ENCODE results near the gene SH3RF1. TPM values are rescaled to one million over a fixed set of nuclear protein-coding genes. Genes with fewer than 3 reads are reported as not detected.

The SH3RF1 gene
- total RNA-seq, 1 experiment from 2014 or later, result 11.5 TPM

- intact Hi-C loops (cut with micrococcal nuclease; ENCODE audit: unreplicated experiment) (no loop called here), in situ Hi-C loops (cut with HindIII; ENCODE audit: low pct_unique_long_range_greater_than_20kb, low sequenced_read_pairs) (no loop called here)
- H3K27ac ChIP-seq (ENCODE audit: low read length), result no peak overlapping the region; the same call in 1 of the 2 replicates
- ChIA-PET CTCF (no interaction called here), POLR2A (no interaction called here)
- TF ChIP-seq, protein P1, sequence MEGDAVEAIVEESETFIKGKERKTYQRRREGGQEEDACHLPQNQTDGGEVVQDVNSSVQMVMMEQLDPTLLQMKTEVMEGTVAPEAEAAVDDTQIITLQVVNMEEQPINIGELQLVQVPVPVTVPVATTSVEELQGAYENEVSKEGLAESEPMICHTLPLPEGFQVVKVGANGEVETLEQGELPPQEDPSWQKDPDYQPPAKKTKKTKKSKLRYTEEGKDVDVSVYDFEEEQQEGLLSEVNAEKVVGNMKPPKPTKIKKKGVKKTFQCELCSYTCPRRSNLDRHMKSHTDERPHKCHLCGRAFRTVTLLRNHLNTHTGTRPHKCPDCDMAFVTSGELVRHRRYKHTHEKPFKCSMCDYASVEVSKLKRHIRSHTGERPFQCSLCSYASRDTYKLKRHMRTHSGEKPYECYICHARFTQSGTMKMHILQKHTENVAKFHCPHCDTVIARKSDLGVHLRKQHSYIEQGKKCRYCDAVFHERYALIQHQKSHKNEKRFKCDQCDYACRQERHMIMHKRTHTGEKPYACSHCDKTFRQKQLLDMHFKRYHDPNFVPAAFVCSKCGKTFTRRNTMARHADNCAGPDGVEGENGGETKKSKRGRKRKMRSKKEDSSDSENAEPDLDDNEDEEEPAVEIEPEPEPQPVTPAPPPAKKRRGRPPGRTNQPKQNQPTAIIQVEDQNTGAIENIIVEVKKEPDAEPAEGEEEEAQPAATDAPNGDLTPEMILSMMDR (IDR thresholded peaks at IDR 0.05), result no peak
- TF ChIP-seq POLR2AphosphoS5 (IDR thresholded peaks at IDR 0.05; ENCODE audit: low read depth, low read length) (no peak), SIN3A (IDR thresholded peaks at IDR 0.05; ENCODE audit: borderline replicate concordance, insufficient read depth, low read depth, low read length) (no peak), TCF7L2 (IDR thresholded peaks at IDR 0.05; ENCODE audit: low read depth, low read length) (no peak)
- TF ChIP-seq, protein P2, sequence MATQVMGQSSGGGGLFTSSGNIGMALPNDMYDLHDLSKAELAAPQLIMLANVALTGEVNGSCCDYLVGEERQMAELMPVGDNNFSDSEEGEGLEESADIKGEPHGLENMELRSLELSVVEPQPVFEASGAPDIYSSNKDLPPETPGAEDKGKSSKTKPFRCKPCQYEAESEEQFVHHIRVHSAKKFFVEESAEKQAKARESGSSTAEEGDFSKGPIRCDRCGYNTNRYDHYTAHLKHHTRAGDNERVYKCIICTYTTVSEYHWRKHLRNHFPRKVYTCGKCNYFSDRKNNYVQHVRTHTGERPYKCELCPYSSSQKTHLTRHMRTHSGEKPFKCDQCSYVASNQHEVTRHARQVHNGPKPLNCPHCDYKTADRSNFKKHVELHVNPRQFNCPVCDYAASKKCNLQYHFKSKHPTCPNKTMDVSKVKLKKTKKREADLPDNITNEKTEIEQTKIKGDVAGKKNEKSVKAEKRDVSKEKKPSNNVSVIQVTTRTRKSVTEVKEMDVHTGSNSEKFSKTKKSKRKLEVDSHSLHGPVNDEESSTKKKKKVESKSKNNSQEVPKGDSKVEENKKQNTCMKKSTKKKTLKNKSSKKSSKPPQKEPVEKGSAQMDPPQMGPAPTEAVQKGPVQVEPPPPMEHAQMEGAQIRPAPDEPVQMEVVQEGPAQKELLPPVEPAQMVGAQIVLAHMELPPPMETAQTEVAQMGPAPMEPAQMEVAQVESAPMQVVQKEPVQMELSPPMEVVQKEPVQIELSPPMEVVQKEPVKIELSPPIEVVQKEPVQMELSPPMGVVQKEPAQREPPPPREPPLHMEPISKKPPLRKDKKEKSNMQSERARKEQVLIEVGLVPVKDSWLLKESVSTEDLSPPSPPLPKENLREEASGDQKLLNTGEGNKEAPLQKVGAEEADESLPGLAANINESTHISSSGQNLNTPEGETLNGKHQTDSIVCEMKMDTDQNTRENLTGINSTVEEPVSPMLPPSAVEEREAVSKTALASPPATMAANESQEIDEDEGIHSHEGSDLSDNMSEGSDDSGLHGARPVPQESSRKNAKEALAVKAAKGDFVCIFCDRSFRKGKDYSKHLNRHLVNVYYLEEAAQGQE (IDR thresholded peaks at IDR 0.05; ENCODE audit: insufficient read depth in 1 of 2, low read depth in 2 of 2, low read length in 1 of 2), result no peak
- H3K4me1 ChIP-seq (ENCODE audit: control insufficient read depth, insufficient read depth, low read length), result peaks cover 6% of the 10 kb centered on the region; the same call in 1 of the 2 replicates
- no peaks in the 10 kb centered on the region for H3K27me3 ChIP-seq (ENCODE audit: control insufficient read depth, insufficient read depth, low read length)
- no peak for DNase-seq (ENCODE audit: low read depth, low spot score)
- H3K4me3 ChIP-seq (ENCODE audit: low read depth in 2 of 2, low read length in 2 of 2), result no peak overlapping the region
- no peaks in the 10 kb centered on the region for H3K36me3 ChIP-seq (ENCODE audit: control insufficient read depth, insufficient read depth, low read length)
- ATAC-seq, result no peak
- H3K9me3 ChIP-seq (ENCODE audit: control insufficient read depth, insufficient read depth, low read depth, low read length), result no peaks in the 10 kb centered on the region
- BruUV-seq (replicated peaks), result no TSS peak
These were observed 210.2 kb downstream of the SH3RF1 start for GRCh38 chr4:169060391-169061091.

DNA sequence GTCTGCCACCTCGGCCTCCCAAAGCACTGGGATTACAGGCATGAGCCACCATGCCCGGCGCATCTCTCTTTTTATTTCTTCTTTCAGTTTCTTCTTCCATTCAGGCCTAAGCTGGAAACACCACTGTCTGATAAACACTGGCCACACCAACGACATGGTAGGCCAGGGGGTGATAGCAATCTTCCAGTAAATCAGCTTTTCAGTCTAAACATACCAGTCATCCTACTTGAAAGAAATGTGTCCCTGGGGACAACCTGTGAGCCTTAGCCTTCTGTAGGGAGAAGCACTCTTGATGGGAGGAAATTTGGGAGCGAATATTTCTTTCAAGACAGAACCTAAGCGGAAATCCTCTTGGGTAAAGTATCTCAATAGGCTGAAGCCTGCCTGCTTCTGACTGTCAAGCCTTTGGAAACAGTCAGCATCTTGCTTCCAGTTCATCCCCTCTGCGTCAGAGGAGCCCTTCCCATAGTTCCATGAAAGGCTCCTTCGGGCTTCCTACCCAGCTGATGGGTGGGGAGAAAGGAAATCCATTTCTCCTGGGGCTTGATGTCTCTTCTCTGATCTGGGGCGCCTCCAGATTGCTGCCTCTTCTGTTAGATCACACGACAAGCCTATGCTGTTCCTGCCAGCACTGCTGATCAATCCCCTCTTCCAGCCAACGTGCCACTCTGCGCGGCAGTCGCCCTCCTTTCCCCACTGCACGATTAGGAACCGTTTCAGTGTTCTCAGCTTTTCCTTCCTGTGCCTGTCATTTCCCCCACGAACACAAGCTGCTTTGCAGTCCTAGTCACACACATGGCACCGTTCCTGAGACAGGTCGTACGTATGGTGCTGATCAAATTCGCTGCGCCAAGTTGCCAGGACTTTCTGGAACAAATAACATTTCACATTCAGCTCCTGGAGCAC lies 211.2 kb downstream of the SH3RF1 start:
- ChIA-PET CTCF (interaction anchor here (0.6 kb wide), 1 partner anchor 59 kb away, joined by 4 read pairs; no protein-coding TSS in a partner anchor), POLR2A (interaction anchor here (0.5 to 0.6 kb wide), 2 partner anchors 230 to 732 kb away, joined by 3 to 5 read pairs; no protein-coding TSS in a partner anchor)
- peak overlapping the region; percentile 59; the same call in 1 of the 2 replicates for H3K27ac ChIP-seq (ENCODE audit: low read length)
- intact Hi-C loops (cut with micrococcal nuclease; ENCODE audit: unreplicated experiment) (no loop called here), in situ Hi-C loops (cut with HindIII; ENCODE audit: low pct_unique_long_range_greater_than_20kb, low sequenced_read_pairs) (no loop called here)
- H3K27me3 ChIP-seq (ENCODE audit: control insufficient read depth, insufficient read depth, low read length), result no peaks in the 10 kb centered on the region
- no peak overlapping the region for H3K4me3 ChIP-seq (ENCODE audit: low read depth in 2 of 2, low read length in 2 of 2)
- no peak for DNase-seq (ENCODE audit: low read depth, low spot score)
- no peak for ATAC-seq
- peaks cover 6% of the 10 kb centered on the region; the same call in 1 of the 2 replicates for H3K4me1 ChIP-seq (ENCODE audit: control insufficient read depth, insufficient read depth, low read length)
- H3K36me3 ChIP-seq (ENCODE audit: control insufficient read depth, insufficient read depth, low read length), result no peaks in the 10 kb centered on the region
- no TSS peak for BruUV-seq (replicated peaks)
- H3K9me3 ChIP-seq (ENCODE audit: control insufficient read depth, insufficient read depth, low read depth, low read length), result no peaks in the 10 kb centered on the region
- no peak for TF ChIP-seq POLR2AphosphoS5 (IDR thresholded peaks at IDR 0.05; ENCODE audit: low read depth, low read length)
- no peak for TF ChIP-seq SIN3A (IDR thresholded peaks at IDR 0.05; ENCODE audit: borderline replicate concordance, insufficient read depth, low read depth, low read length)
- TF ChIP-seq TCF7L2 (IDR thresholded peaks at IDR 0.05; ENCODE audit: low read depth, low read length), result no peak
- TF ChIP-seq, protein P2 (IDR thresholded peaks at IDR 0.05; ENCODE audit: insufficient read depth in 1 of 2, low read depth in 2 of 2, low read length in 1 of 2), result no peak
- TF ChIP-seq, protein P1 (IDR thresholded peaks at IDR 0.05), result no peak
